Astrocyte of the cerebellum (primary cell): Measurements from ENCODE around the gene SERPIND1.

Source experiments
- DNase-seq: peaks from one replicate; pipeline ENCODE4 v3.0.0-alpha.2; 2011; ENCODE audit warnings: low read depth
- H3K4me3 ChIP-seq: 2 replicates; pipeline ENCODE4 v1.5.1; 2011; ENCODE audit warnings: mild to moderate bottlenecking, low read depth, low read length, moderate library complexity
- in situ Hi-C: cut with HindIII; loops from 2 replicates; pipeline ENCODE4 v1.10.0; 2017; ENCODE audit warnings: low sequenced_read_pairs
- TF ChIP-seq, protein P1 (sequence below): IDR thresholded peaks from 2 replicates; pipeline ENCODE4 v1.5.1; 2012; ENCODE audit warnings: low read length, low read depth, moderate library complexity, mild to moderate bottlenecking; ENCODE audit errors: missing control alignments

The SERPIND1 gene, protein sequence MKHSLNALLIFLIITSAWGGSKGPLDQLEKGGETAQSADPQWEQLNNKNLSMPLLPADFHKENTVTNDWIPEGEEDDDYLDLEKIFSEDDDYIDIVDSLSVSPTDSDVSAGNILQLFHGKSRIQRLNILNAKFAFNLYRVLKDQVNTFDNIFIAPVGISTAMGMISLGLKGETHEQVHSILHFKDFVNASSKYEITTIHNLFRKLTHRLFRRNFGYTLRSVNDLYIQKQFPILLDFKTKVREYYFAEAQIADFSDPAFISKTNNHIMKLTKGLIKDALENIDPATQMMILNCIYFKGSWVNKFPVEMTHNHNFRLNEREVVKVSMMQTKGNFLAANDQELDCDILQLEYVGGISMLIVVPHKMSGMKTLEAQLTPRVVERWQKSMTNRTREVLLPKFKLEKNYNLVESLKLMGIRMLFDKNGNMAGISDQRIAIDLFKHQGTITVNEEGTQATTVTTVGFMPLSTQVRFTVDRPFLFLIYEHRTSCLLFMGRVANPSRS

DNA sequence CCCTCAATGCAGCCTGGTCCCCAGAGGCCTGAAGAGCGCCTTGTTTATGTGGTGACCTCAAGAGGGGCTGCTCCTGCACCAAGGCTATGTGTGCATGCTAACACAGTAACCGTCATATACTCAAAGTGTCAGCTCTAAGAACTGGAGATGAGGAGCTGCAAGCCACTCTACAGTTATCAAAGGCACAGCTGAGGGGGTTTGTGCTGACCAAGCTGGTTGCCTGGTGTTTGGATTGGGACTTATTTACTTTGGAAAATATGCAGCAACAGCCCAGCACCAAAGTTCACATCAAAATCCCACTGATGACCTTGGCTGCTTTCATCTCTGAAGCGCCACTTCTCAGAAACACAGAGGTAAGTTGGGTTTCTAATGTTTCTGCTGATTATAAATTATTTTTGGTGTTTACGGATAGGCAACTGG is at the start of gene SERPIND1:
Gene SERPIND1, plus strand, starts transcription at position 321 of the 420 bp plus-strand sequence. CDS start 5,200 bp downstream, outside the sequence.
- DNase-seq, result no peak
- TF ChIP-seq, protein P1, sequence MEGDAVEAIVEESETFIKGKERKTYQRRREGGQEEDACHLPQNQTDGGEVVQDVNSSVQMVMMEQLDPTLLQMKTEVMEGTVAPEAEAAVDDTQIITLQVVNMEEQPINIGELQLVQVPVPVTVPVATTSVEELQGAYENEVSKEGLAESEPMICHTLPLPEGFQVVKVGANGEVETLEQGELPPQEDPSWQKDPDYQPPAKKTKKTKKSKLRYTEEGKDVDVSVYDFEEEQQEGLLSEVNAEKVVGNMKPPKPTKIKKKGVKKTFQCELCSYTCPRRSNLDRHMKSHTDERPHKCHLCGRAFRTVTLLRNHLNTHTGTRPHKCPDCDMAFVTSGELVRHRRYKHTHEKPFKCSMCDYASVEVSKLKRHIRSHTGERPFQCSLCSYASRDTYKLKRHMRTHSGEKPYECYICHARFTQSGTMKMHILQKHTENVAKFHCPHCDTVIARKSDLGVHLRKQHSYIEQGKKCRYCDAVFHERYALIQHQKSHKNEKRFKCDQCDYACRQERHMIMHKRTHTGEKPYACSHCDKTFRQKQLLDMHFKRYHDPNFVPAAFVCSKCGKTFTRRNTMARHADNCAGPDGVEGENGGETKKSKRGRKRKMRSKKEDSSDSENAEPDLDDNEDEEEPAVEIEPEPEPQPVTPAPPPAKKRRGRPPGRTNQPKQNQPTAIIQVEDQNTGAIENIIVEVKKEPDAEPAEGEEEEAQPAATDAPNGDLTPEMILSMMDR, result no peak
- in situ Hi-C loops, result no loop called here
- H3K4me3 ChIP-seq, result no peak within 1 kb of the TSS

DNA sequence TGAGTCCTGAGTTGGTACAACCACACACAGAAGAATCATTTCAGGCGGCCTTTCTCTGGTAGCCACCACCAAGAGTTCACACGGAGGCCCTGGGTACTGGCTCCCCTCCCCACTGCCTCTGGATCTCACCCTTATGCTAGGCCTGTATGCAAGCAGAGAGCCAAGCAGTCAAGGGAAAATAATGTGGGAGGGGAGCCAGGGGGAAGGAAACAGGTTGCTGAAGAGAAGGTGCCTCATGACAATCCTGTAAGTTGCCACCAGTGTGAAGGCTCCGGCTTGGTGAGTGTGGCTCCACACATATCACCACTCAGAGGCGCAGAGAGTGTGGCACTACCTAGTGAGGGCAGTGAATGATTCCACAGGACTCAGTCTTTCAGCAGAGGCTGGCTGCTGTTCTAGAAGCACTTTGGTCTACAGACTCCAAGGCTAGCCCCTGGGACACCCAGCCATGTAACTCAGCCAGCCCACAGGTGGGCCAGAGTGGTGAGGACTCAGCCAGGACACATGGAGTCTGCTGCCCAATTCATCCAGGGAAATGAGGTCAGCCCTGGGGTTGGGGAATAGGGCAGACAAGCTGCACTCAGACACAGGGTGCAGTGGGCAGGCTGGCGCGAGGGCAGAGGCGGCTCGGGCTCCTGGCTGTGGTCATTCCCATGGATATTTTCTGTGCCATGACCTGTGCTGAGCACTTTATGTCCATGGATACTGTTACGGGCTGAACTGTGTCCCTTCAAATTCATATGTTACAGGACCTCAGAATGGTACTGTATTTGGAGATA is 49.0 kb upstream of the SERPIND1 start:
- TF ChIP-seq, protein P1, result no peak
- in situ Hi-C loops, result no loop called here
- no peak overlapping the region for H3K4me3 ChIP-seq
- no peak for DNase-seq

DNA sequence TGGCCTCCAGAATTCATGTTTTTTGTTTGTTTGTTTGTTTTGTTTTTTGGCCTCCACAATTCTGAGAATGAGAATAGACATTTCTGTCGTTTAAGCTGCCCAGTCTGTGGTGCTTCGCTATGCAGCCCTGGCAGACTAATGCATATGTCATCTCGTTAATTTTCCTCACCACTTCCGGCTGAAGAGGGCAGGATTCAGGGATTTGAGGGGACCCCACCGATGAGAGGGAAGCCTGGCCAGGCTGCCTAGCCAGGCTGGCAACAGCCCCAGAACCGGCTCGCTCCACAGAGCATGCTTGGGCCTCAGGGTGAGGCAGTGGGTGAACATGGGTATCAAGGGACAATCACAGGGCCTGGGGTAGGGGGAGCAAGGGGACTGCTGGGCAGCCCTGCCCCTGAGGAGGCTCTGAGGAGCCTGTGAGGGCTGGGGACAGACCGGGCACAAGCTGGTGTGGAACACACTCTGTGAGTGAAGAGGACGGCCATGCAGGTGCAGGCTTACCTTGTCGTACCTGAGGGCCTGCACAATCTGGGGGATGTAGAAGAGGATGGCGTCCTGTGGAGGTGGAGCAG is 47.8 kb upstream of the SERPIND1 start:
- no peak overlapping the region for H3K4me3 ChIP-seq
- in situ Hi-C loops, result no loop called here
- TF ChIP-seq, protein P1, result no peak
- DNase-seq, result no peak

DNA sequence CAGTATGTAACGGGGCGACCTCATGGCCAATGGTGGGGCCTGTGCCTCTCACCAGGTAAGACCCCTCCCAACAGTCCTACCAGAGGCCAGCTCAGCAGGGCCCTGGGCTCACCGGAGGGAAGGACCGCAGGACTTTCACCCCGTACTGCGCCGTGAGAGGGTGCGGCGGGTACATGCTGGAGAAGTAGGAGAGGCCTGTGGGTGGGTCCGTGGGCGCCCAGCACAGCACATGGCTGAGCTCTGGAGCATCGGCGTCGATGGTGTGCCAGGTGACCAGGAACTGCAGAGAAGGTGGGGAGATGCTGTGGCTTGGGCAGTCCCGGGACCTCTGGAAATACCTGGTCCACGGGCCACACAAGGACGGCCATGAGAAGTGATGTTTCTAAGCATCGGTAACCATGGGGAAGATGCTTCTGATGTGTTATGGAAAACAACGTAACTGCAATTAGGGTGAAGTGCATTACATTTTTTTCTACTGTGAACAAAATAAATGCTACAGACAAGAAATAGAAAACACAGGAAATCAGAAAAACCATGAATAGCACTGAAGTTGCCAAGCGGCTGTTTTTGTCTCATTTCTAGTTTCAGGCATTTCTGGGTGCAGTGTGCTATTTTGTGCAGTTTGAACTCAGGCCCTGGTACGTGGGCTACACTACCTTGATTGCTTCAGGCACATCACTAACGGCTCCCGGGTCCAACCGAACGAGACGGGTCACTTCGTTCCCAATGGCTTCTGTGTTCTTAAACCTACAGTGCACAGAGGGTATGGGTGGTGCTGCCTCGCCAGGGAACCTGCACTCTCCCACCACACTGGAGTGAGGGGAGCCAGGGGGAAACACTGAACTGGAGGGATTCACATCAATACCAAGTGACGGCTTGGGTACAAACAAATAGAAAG is 46.5 kb upstream of the SERPIND1 start:
- DNase-seq, result no peak
- in situ Hi-C loops, result no loop called here
- TF ChIP-seq, protein P1, result no peak
- H3K4me3 ChIP-seq, result no peak overlapping the region

DNA sequence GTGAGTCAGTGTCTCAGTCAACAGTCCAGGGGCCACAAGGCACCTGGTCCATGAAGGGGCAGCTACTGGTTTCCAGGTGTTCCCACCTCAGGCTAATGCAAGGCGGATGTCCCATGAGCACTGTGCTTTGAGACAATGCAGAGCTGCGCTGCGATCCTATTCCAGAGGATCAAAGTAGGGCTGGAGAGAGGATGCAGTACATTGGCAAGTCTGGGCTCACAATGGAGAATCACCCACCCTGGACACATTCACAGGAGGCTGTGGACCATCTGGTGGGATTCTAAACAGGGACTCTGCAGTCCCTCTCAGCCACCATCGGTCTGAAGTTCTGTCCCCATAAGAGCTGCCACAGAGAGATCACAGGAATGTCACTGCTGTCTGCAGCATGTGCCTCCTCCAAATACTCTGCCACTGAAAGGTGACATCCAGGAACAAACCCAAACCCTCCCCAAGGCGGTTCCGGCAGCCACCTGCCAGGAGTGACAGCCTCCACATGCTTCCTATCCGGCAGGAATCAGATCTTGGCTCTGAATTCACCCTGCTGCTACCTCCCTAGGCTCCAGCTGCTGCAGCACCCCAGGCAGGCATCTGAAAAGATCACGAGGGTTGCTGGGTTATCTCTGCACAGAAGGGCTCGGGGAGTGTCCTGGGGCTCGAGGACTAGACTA is 45.3 kb upstream of the SERPIND1 start:
- TF ChIP-seq, protein P1, result no peak
- no peak for DNase-seq
- H3K4me3 ChIP-seq, result no peak overlapping the region
- in situ Hi-C loops, result no loop called here
